HepG2 (cell line): ENCODE measurements around the gene TFAP2E.

ENCODE experiments used
- GABPB1 ChIP-seq: IDR thresholded peaks from 2 replicates; pipeline ENCODE4 v1.6.1; 2016; ENCODE audit warnings: mild to moderate bottlenecking, missing genetic modification reagents, moderate library complexity, missing compliant biosample characterization
- PRDM15 ChIP-seq: sonication (generic); formaldehyde crosslinking; IDR thresholded peaks from 2 replicates; pipeline ENCODE4 v1.4.0; 2020; ENCODE audit warnings: missing genetic modification reagents
- ZBTB39 ChIP-seq: sonication (generic); formaldehyde crosslinking; IDR thresholded peaks from 2 replicates; pipeline ENCODE4 v1.5.0; 2020; ENCODE audit warnings: missing genetic modification reagents
- ZNF12 ChIP-seq: sonication (generic); formaldehyde crosslinking; IDR thresholded peaks from 2 replicates; pipeline ENCODE4 v1.5.0; 2020; ENCODE audit warnings: missing genetic modification reagents
- ZNF121 ChIP-seq: sonication (generic); formaldehyde crosslinking; IDR thresholded peaks from 2 replicates; pipeline ENCODE4 v1.5.0; 2020; ENCODE audit warnings: mild to moderate bottlenecking, missing genetic modification reagents
- ZNF17 ChIP-seq: sonication (generic); formaldehyde crosslinking; IDR thresholded peaks from 2 replicates; pipeline ENCODE4 v1.5.0; 2020; ENCODE audit warnings: mild to moderate bottlenecking, missing genetic modification reagents
- ZNF569 ChIP-seq: sonication (generic); formaldehyde crosslinking; IDR thresholded peaks from 2 replicates; pipeline ENCODE4 v1.5.0; 2020; ENCODE audit warnings: mild to moderate bottlenecking, missing genetic modification reagents, moderate library complexity, borderline replicate concordance
- TF ChIP-seq, protein P1 (sequence below): sonication (generic); formaldehyde crosslinking; IDR thresholded peaks from 2 replicates; pipeline ENCODE4 v1.5.0; 2020; ENCODE audit warnings: mild to moderate bottlenecking, missing genetic modification reagents

DNA sequence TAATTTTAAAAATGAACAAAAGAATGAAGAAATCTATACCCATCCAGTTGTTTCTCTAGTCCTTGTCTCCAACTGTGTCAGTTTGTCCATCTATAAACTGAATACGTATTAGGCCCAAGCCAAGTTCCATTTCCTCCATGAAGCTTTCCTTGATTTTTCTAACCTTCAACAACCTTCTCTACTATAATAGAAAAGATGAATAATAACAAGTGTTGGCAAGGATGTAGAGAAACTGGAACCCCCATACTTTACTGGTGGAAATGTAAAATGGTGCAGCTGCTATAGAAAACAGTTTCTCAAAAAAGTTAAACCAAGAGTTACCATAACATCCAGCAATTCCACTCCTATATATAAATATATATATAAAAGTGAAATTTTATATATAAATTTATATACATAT lies 26.5 kb upstream of the TFAP2E start:
- TF ChIP-seq PRDM15 (CRISPR knock-in tag) (no peak), ZNF12 (no peak), ZNF569 (CRISPR knock-in tag) (no peak), ZBTB39 (CRISPR knock-in tag) (no peak), GABPB1 (no peak), ZNF121 (CRISPR knock-in tag) (no peak), ZNF17 (CRISPR knock-in tag) (no peak)
- TF ChIP-seq, protein P1, sequence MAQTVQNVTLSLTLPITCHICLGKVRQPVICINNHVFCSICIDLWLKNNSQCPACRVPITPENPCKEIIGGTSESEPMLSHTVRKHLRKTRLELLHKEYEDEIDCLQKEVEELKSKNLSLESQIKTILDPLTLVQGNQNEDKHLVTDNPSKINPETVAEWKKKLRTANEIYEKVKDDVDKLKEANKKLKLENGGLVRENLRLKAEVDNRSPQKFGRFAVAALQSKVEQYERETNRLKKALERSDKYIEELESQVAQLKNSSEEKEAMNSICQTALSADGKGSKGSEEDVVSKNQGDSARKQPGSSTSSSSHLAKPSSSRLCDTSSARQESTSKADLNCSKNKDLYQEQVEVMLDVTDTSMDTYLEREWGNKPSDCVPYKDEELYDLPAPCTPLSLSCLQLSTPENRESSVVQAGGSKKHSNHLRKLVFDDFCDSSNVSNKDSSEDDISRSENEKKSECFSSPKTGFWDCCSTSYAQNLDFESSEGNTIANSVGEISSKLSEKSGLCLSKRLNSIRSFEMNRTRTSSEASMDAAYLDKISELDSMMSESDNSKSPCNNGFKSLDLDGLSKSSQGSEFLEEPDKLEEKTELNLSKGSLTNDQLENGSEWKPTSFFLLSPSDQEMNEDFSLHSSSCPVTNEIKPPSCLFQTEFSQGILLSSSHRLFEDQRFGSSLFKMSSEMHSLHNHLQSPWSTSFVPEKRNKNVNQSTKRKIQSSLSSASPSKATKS (CRISPR knock-in tag): no peak
